WTC11 (cell line): ENCODE measurements around the gene CELSR3. TPM values are rescaled to one million over a fixed set of nuclear protein-coding genes. Genes with fewer than 3 reads are reported as not detected.

Experiments used
- ATAC-seq: fragments of 200-7000 bp; cut with Tn5 transposase; 2 replicates; pipeline ENCODE4 v1.10.0; 2021; ENCODE audit warnings: mild to moderate bottlenecking, moderate library complexity
- CTCF ChIA-PET: fragments of 300-600 bp; sonication (Branson Sonifier 250); formaldehyde crosslinking; loops from one replicate; lab custom pipeline; 2021; ENCODE audit warnings: antibody characterized with exemption; lab: Charles Lee
- POLR2A ChIA-PET: fragments of 350-600 bp; sonication (Branson Sonifier 250); formaldehyde crosslinking; loops from one replicate; lab custom pipeline; 2021; ENCODE audit warnings: antibody characterized with exemption; lab: Charles Lee
- DNase-seq: peaks from one replicate; pipeline ENCODE4 v3.0.0; 2021; ENCODE audit warnings: low spot score
- H3K27ac Mint-ChIP-seq: 2 replicates; pipeline ENCODE4 v1.8.0; 2021; ENCODE audit warnings: mixed read lengths
- H3K27me3 Mint-ChIP-seq: 2 replicates; pipeline ENCODE4 v1.8.0; 2021; ENCODE audit warnings: low read depth, mild to moderate bottlenecking, moderate library complexity, mixed read lengths
- H3K36me3 Mint-ChIP-seq: 2 replicates; pipeline ENCODE4 v1.8.0; 2021; ENCODE audit warnings: mixed read lengths
- H3K4me1 Mint-ChIP-seq: 2 replicates; pipeline ENCODE4 v1.8.0; 2022; ENCODE audit warnings: mixed read lengths
- H3K4me3 Mint-ChIP-seq: 2 replicates; pipeline ENCODE4 v1.8.0; 2021; ENCODE audit warnings: mild to moderate bottlenecking, moderate library complexity, mixed read lengths
- H3K9me3 Mint-ChIP-seq: 2 replicates; pipeline ENCODE4 v1.8.0; 2021; ENCODE audit warnings: mixed read lengths
- ATF2 ChIP-seq: sonication (generic); formaldehyde crosslinking; IDR thresholded peaks from 2 replicates; pipeline ENCODE4 v1.8.1; 2022; ENCODE audit warnings: low read depth, missing genetic modification reagents, borderline replicate concordance
- CBFB ChIP-seq: sonication (generic); formaldehyde crosslinking; IDR thresholded peaks from 2 replicates; pipeline ENCODE4 v1.8.1; 2022; ENCODE audit warnings: mild to moderate bottlenecking, low read depth, missing genetic modification reagents
- FOXJ3 ChIP-seq: sonication (generic); formaldehyde crosslinking; IDR thresholded peaks from 2 replicates; pipeline ENCODE4 v1.9.0; 2021; ENCODE audit warnings: missing genetic modification reagents, mild to moderate bottlenecking, borderline replicate concordance
- GABPB1 ChIP-seq: sonication (generic); formaldehyde crosslinking; IDR thresholded peaks from 2 replicates; pipeline ENCODE4 v1.8.1; 2023; ENCODE audit warnings: mild to moderate bottlenecking, missing genetic modification reagents
- GTF2I ChIP-seq: fragments of 250-450 bp; sonication (Bioruptor Pico); conservative IDR thresholded peaks from 2 replicates; pipeline ENCODE4 v1.4.0; 2021; ENCODE audit warnings: mild to moderate bottlenecking
- IRF1 ChIP-seq: sonication (generic); formaldehyde crosslinking; IDR thresholded peaks from 2 replicates; pipeline ENCODE4 v1.8.0; 2023; ENCODE audit warnings: missing genetic modification reagents
- MAX ChIP-seq: sonication (generic); formaldehyde crosslinking; IDR thresholded peaks from 2 replicates; pipeline ENCODE4 v1.8.0; 2022; ENCODE audit warnings: mild to moderate bottlenecking, missing genetic modification reagents
- NFE2L1 ChIP-seq: sonication (generic); formaldehyde crosslinking; IDR thresholded peaks from 2 replicates; pipeline ENCODE4 v1.8.1; 2023; ENCODE audit warnings: missing genetic modification reagents
- NR3C1 ChIP-seq: sonication (generic); formaldehyde crosslinking; conservative IDR thresholded peaks from 2 replicates; pipeline ENCODE4 v1.8.1; 2023; ENCODE audit warnings: low read depth, mild to moderate bottlenecking, missing genetic modification reagents
- OVOL2 ChIP-seq: fragments of 250-450 bp; sonication (Bioruptor Pico); IDR thresholded peaks from 2 replicates; pipeline ENCODE4 v1.9.0; 2021; ENCODE audit warnings: mild to moderate bottlenecking, borderline replicate concordance
- RELA ChIP-seq: sonication (generic); formaldehyde crosslinking; IDR thresholded peaks from 2 replicates; pipeline ENCODE4 v1.8.1; 2022; ENCODE audit warnings: missing genetic modification reagents, mild to moderate bottlenecking, borderline replicate concordance
- RORB ChIP-seq: fragments of 250-450 bp; sonication (Bioruptor Pico); IDR thresholded peaks from 2 replicates; pipeline ENCODE4 v1.9.0; 2021; ENCODE audit warnings: mild to moderate bottlenecking
- SP1 ChIP-seq: sonication (generic); formaldehyde crosslinking; conservative IDR thresholded peaks from 2 replicates; pipeline ENCODE4 v1.8.1; 2022; ENCODE audit warnings: missing genetic modification reagents
- TEAD1 ChIP-seq: sonication (generic); formaldehyde crosslinking; IDR thresholded peaks from 2 replicates; pipeline ENCODE4 v1.8.0; 2022; ENCODE audit warnings: mild to moderate bottlenecking, missing genetic modification reagents
- ZNF121 ChIP-seq: sonication (generic); formaldehyde crosslinking; IDR thresholded peaks from 2 replicates; pipeline ENCODE4 v1.8.0; 2023; ENCODE audit warnings: missing genetic modification reagents
- ZNF219 ChIP-seq: sonication (generic); formaldehyde crosslinking; IDR thresholded peaks from 2 replicates; pipeline ENCODE4 v1.8.0; 2023; ENCODE audit warnings: missing genetic modification reagents, mild to moderate bottlenecking, borderline replicate concordance
- ZNF416 ChIP-seq: fragments of 250-450 bp; sonication (Bioruptor Pico); IDR thresholded peaks from 2 replicates; pipeline ENCODE4 v1.9.0; 2021; ENCODE audit warnings: mild to moderate bottlenecking, inconsistent platforms
- ZNF423 ChIP-seq: fragments of 250-450 bp; sonication (Bioruptor Pico); IDR thresholded peaks from 2 replicates; pipeline ENCODE4 v2.1.2; 2022; ENCODE audit warnings: mild to moderate bottlenecking, moderate library complexity
- ZNF512 ChIP-seq: sonication (generic); formaldehyde crosslinking; IDR thresholded peaks from 2 replicates; pipeline ENCODE4 v1.8.1; 2022; ENCODE audit warnings: missing genetic modification reagents, borderline replicate concordance
- total RNA-seq: library from RNA; stranded (reverse); gene quantifications from 3 replicates; pipeline ENCODE4 v1.2.3, GENCODE V29; 2021

The CELSR3 gene
- total RNA-seq, 1 experiment from 2014 or later = 27.9 TPM

GRCh38 chr3:48708481-48708889 lies 45.8 kb upstream of the CELSR3 start:
- CTCF ChIA-PET = interaction anchor here (1.8 kb wide), 1 partner anchor 279 kb away, joined by 4 read pairs; no protein-coding TSS in a partner anchor
- no peak for DNase-seq
- POLR2A ChIA-PET = no interaction called here
- H3K9me3 Mint-ChIP-seq = no peaks in the 10 kb centered on the region
- no peak for ATAC-seq
- peaks cover 65% of the 10 kb centered on the region for H3K36me3 Mint-ChIP-seq
- H3K4me1 Mint-ChIP-seq = peaks cover 45% of the 10 kb centered on the region
- no peak for TF ChIP-seq ZNF219 (CRISPR knock-in tag)
- no peak for TF ChIP-seq NFE2L1 (CRISPR knock-in tag)
- H3K4me3 Mint-ChIP-seq = no peak overlapping the region
- H3K27me3 Mint-ChIP-seq = no peaks in the 10 kb centered on the region
- H3K27ac Mint-ChIP-seq = peak overlapping the region; percentile 97

- Mint-ChIP-seq H3K4me3 (no peak overlapping the region), H3K9me3 (peaks cover 6% of the 10 kb centered on the region; the same call in 1 of the 2 replicates), H3K27me3 (no peaks in the 10 kb centered on the region), H3K36me3 (peaks cover 60% of the 10 kb centered on the region), H3K4me1 (peaks cover 53% of the 10 kb centered on the region), H3K27ac (peak overlapping the region; percentile 63; the same call in 1 of the 2 replicates)
- ATAC-seq (no peak), DNase-seq (no peak)
- CTCF ChIA-PET = interaction anchor here (1.0 to 1.8 kb wide), 4 partner anchors 10 to 281 kb away, joined by 3 to 5 read pairs (median 4); partner anchors contain the start of genes IP6K2 and NCKIPSD
- POLR2A ChIA-PET = no interaction called here
- TF ChIP-seq OVOL2 (CRISPR knock-in tag) = no peak
- no peak for TF ChIP-seq ZNF423 (CRISPR knock-in tag)
- TF ChIP-seq ZNF416 (CRISPR knock-in tag) = no peak
Measured at GRCh38 chr3:48707157-48707556, 44.5 kb upstream of the CELSR3 start.

GRCh38 chr3:48702320-48702920 lies 39.7 kb upstream of the CELSR3 start:
- Mint-ChIP-seq H3K4me3 (peak overlapping the region; percentile 29), H3K36me3 (peaks cover 38% of the 10 kb centered on the region), H3K27ac (peak overlapping the region; percentile 91), H3K9me3 (peaks cover 6% of the 10 kb centered on the region; the same call in 1 of the 2 replicates), H3K27me3 (no peaks in the 10 kb centered on the region), H3K4me1 (peaks cover 37% of the 10 kb centered on the region)
- TF ChIP-seq ATF2 (CRISPR knock-in tag) = no peak
- TF ChIP-seq RELA (CRISPR knock-in tag) = no peak
- peak; percentile 96 for TF ChIP-seq ZNF121
- TF ChIP-seq GTF2I (CRISPR knock-in tag) = peak; percentile 37; the same call in 1 of the 2 replicates
- no peak for TF ChIP-seq ZNF512 (CRISPR knock-in tag)
- DNase-seq (no peak), ATAC-seq (peak; percentile 67)
- CTCF ChIA-PET = interaction anchor here (0.7 to 0.8 kb wide), 2 partner anchors 11 to 37 kb away, joined by 3 read pairs; no protein-coding TSS in a partner anchor
- POLR2A ChIA-PET = no interaction called here

- TF ChIP-seq NR3C1 (CRISPR knock-in tag) (no peak), MAX (CRISPR knock-in tag) (no peak), FOXJ3 (CRISPR knock-in tag) (no peak), IRF1 (no peak), SP1 (CRISPR knock-in tag) (no peak), RORB (CRISPR knock-in tag) (no peak), GABPB1 (CRISPR knock-in tag) (no peak), CBFB (CRISPR knock-in tag) (no peak), TEAD1 (no peak)
- Mint-ChIP-seq H3K4me1 (peaks cover 44% of the 10 kb centered on the region), H3K9me3 (peaks cover 6% of the 10 kb centered on the region; the same call in 1 of the 2 replicates), H3K27me3 (no peaks in the 10 kb centered on the region), H3K27ac (peak overlapping the region; percentile 77; the same call in 1 of the 2 replicates), H3K4me3 (no peak overlapping the region), H3K36me3 (peaks cover 35% of the 10 kb centered on the region)
- DNase-seq (no peak), ATAC-seq (no peak)
- POLR2A ChIA-PET = interaction anchor here (1.8 kb wide), 1 partner anchor 16 kb away, joined by 4 read pairs; the partner anchor contains the start of gene IP6K2
- CTCF ChIA-PET = interaction anchor here (0.7 kb wide), 1 partner anchor 39 kb away, joined by 3 read pairs; no protein-coding TSS in a partner anchor
Measured at GRCh38 chr3:48700731-48701405, 38.2 kb upstream of the CELSR3 start.
